K562 (cell line): ENCODE results near the gene ALG14. TPM values are rescaled to one million over a fixed set of nuclear protein-coding genes. Genes with fewer than 3 reads are reported as not detected.

ENCODE experiments used
- ATAC-seq: fragments of 200-7000 bp; cut with Tn5 transposase; 3 replicates; pipeline ENCODE4 v1.9.1; 2020; ENCODE audit warnings: moderate library complexity
- BruUV-seq: library from RNA; stranded (reverse); fragments of 400-500 nt; replicated peaks from 2 replicates; lab custom pipeline; 2021; lab: Mats Ljungman, UMichigan
- CTCF ChIA-PET: fragments of 300-600 bp; formaldehyde crosslinking; extraction: SDS; loops from one replicate; lab custom pipeline; 2021; ENCODE audit warnings: low intra/inter-chr PET ratio; lab: Yijun Ruan, JAX
- POLR2A ChIA-PET: fragments of 300-600, 350-650 bp; sonication (Branson Sonifier 250); formaldehyde crosslinking; extraction: SDS; loops from one replicate; lab custom pipeline; 2021; ENCODE audit warnings: antibody characterized with exemption, inconsistent platforms; lab: Yijun Ruan, JAX
- DNase-seq, 4 experiments: peaks; one replicate each; pipeline versions ENCODE4 v3.0.0 to v3.0.0-alpha.2; 2011 to 2018; ENCODE audit warnings: low spot score in 3 of 4, mixed read lengths in 3 of 4; ENCODE audit errors: extremely low read depth in 1 of 4
- FAIRE-seq: peaks from 2 replicates; lab custom pipeline; 2011; peaks lifted over from hg19 to GRCh38; lab: Jason Lieb, UNC
- H2AFZ ChIP-seq: 2 replicates; pipeline ENCODE4 v1.6.0; 2011; ENCODE audit warnings: low read depth, low read length, control low read depth, inconsistent platforms
- H3K27ac ChIP-seq: fragments of 200-600 bp; 3 replicates; pipeline ENCODE4 v1.8.0; 2011; ENCODE audit warnings: low read depth, mild to moderate bottlenecking, control low read depth, inconsistent platforms, low read length, moderate library complexity, mixed read lengths; ENCODE audit errors: extremely low read depth
- H3K27me3 ChIP-seq, 2 experiments: fragments of 300-600 bp in 1 of 2; 2 replicates in 1 of 2; 3 replicates in 1 of 2; pipeline versions ENCODE4 v1.6.0 to v1.8.0; 2011; ENCODE audit warnings: inconsistent platforms in 2 of 2, low read length in 2 of 2, mild to moderate bottlenecking in 1 of 2, mixed read lengths in 1 of 2, moderate library complexity in 1 of 2; ENCODE audit not compliant: control insufficient read depth in 2 of 2, insufficient read depth in 2 of 2
- H3K36me3 ChIP-seq: fragments of 300-600 bp; 3 replicates; pipeline ENCODE4 v1.8.0; 2011; ENCODE audit warnings: mild to moderate bottlenecking, low read length, inconsistent platforms; ENCODE audit not compliant: control insufficient read depth, insufficient read depth
- H3K4me1 ChIP-seq, 2 experiments: fragments of 200-600 bp in 1 of 2; replicated peaks in 1 of 2; 2 replicates in 1 of 2; 3 replicates in 1 of 2; pipeline versions ENCODE4 v1.5.1 to v1.8.0; 2011; ENCODE audit warnings: inconsistent platforms in 2 of 2, low read length in 2 of 2, mild to moderate bottlenecking in 1 of 2, mixed read lengths in 1 of 2, moderate library complexity in 1 of 2; ENCODE audit not compliant: control insufficient read depth in 2 of 2, insufficient read depth in 2 of 2
- H3K4me2 ChIP-seq: 2 replicates; pipeline ENCODE4 v1.6.1; 2011; ENCODE audit warnings: low read length, control low read depth, inconsistent platforms, mixed read lengths; ENCODE audit not compliant: insufficient read depth
- H3K4me3 ChIP-seq: fragments of 200-600 bp; sonication (generic), shearing (Covaris generic); 2 replicates; pipeline ENCODE4 v1.5.1; 2016; ENCODE audit warnings: control low read depth, inconsistent platforms
- H3K79me2 ChIP-seq: fragments of 200-600 bp; 3 replicates; pipeline ENCODE4 v1.8.0; 2011; ENCODE audit warnings: low read length, inconsistent platforms; ENCODE audit not compliant: control insufficient read depth, insufficient read depth
- H3K9ac ChIP-seq, 2 experiments: 2 replicates each; pipeline versions ENCODE4 v1.6.0 to v1.6.1; 2011; ENCODE audit warnings: low read depth in 2 of 2, low read length in 2 of 2, control low read depth in 1 of 2, inconsistent platforms in 1 of 2, mild to moderate bottlenecking in 1 of 2, mixed read lengths in 1 of 2; ENCODE audit not compliant: insufficient read depth in 1 of 2
- H3K9me1 ChIP-seq: one replicate; pipeline ENCODE4 v1.6.0; 2011; ENCODE audit warnings: inconsistent platforms, mild to moderate bottlenecking, low read length, moderate library complexity; ENCODE audit not compliant: control insufficient read depth, insufficient read depth
- H3K9me3 ChIP-seq: replicated peaks from 2 replicates; pipeline ENCODE4 v1.5.1; 2011; ENCODE audit warnings: low read depth, low read length, inconsistent platforms; ENCODE audit not compliant: control insufficient read depth, insufficient read depth
- H4K20me1 ChIP-seq: replicated peaks from 2 replicates; pipeline ENCODE4 v1.6.1; 2011; ENCODE audit warnings: low read length, inconsistent platforms, mixed read lengths; ENCODE audit not compliant: control insufficient read depth, insufficient read depth
- NFE2L1 ChIP-seq: fragments of 450-650 bp; IDR thresholded peaks from 2 replicates; pipeline ENCODE4 v1.6.1; 2016; ENCODE audit warnings: missing genetic modification characterization, low read depth, mild to moderate bottlenecking, missing compliant biosample characterization, moderate library complexity, borderline replicate concordance
- RBFOX2 ChIP-seq: fragments of 200-400 bp; formaldehyde crosslinking; IDR thresholded peaks from 2 replicates; pipeline ENCODE4 v1.6.1; 2017; ENCODE audit warnings: low read depth, mild to moderate bottlenecking, low read length, moderate library complexity
- THAP7 ChIP-seq: fragments of 250-450 bp; sonication (Bioruptor Pico); IDR thresholded peaks from 2 replicates; pipeline ENCODE4 v1.5.0; 2021
- WGBS: fragments of 100-300 bp; shearing (Covaris generic); methylation state at CpG from one replicate; pipeline ENCODE4 v1.1.6; 2016; ENCODE audit warnings: low coverage, mixed read lengths; ENCODE audit not compliant: insufficient coverage; ENCODE audit errors: missing lambda C conversion rate; 5-methylcytosine and 5-hydroxymethylcytosine counted together
- in situ Hi-C: fragments of 300-500 bp; cut with MboI; formaldehyde crosslinking; loops from 4 replicates; pipeline ENCODE4 v1.15.0; 2018; ENCODE audit warnings: inconsistent platforms, mixed read lengths
- intact Hi-C: fragments of 100-400 bp; cut with micrococcal nuclease; formaldehyde crosslinking; loops from 2 replicates; pipeline ENCODE4 v1.14.2; 2022
- polyA plus RNA-seq, 8 experiments: library from polyadenylated mRNA; depleted of rRNA in 4 of 8; stranded (reverse) in 5 of 8; unstranded in 3 of 8; fragments of >200 nt; fragmentation: Nextera tagmentation in 2 of 8; fragmentation: Illumina TruSeq in 1 of 8; extraction: Ambion mirVana in 2 of 8; extraction: Trizol in 1 of 8; gene quantifications; 2 replicates each; pipeline versions ENCODE4 v1.2.1 to v1.2.3, GENCODE V29; 2011 to 2014; ENCODE audit warnings: inconsistent platforms in 1 of 8, missing spikeins in 1 of 8
- total RNA-seq, 7 experiments: library from RNA; depleted of rRNA in 6 of 7; stranded (reverse); fragments of >200 nt in 6 of 7; fragmentation: Illumina TruSeq in 2 of 7; extraction: Trizol in 2 of 7; gene quantifications; 2 replicates each; pipeline versions ENCODE4 v1.2.1 to v1.2.3, GENCODE V29; 2011 to 2021; ENCODE audit warnings: low replicate concordance in 1 of 7
- TF ChIP-seq, protein P1 (sequence below): sonication (generic); formaldehyde crosslinking; IDR thresholded peaks from 2 replicates; pipeline ENCODE4 v1.8.1; 2023; ENCODE audit warnings: mild to moderate bottlenecking, missing genetic modification reagents

The ALG14 gene
- total and polyA plus RNA-seq, 9 of the 15 experiments (the other 6 are each of a cell fraction or from before 2014, with no cell fraction given), result 2.8 to 16.2 (median 4.9) TPM

- FAIRE-seq (no peak), ATAC-seq (no peak)
- POLR2A ChIA-PET, result interaction anchor here (0.7 kb wide), 1 partner anchor 441 kb away, joined by 3 read pairs; no protein-coding TSS in a partner anchor
Measured at GRCh38 chr1:95058974-95059373, 13.8 kb downstream of the ALG14 start.

More at GRCh38 chr1:95058974-95059373, 13.8 kb downstream of the ALG14 start:
- intact Hi-C loops, result no loop called here
- Histone ChIP-seq H4K20me1 (no peaks in the 10 kb centered on the region), H3K9ac (no peak overlapping the region), H3K9me3 (no peaks in the 10 kb centered on the region), H2AFZ (no peak overlapping the region), H3K4me2 (no peak overlapping the region), H3K4me3 (no peak overlapping the region), H3K27me3 (no peaks in the 10 kb centered on the region), H3K27ac (no peak overlapping the region), H3K4me1 (peaks cover 0 to 11% of the 10 kb centered on the region in 2 experiments; a peak in 4 of 5 replicates), H3K36me3 (no peaks in the 10 kb centered on the region), H3K79me2 (no peaks in the 10 kb centered on the region), H3K9me1 (no peaks in the 10 kb centered on the region)
- no TSS peak for BruUV-seq
- WGBS, result 85% methylated on average over 8 of the region's 9 CpGs
- TF ChIP-seq THAP7 (CRISPR knock-in tag) (no peak), NFE2L1 (no peak), RBFOX2 (no peak)
- TF ChIP-seq, protein P1, sequence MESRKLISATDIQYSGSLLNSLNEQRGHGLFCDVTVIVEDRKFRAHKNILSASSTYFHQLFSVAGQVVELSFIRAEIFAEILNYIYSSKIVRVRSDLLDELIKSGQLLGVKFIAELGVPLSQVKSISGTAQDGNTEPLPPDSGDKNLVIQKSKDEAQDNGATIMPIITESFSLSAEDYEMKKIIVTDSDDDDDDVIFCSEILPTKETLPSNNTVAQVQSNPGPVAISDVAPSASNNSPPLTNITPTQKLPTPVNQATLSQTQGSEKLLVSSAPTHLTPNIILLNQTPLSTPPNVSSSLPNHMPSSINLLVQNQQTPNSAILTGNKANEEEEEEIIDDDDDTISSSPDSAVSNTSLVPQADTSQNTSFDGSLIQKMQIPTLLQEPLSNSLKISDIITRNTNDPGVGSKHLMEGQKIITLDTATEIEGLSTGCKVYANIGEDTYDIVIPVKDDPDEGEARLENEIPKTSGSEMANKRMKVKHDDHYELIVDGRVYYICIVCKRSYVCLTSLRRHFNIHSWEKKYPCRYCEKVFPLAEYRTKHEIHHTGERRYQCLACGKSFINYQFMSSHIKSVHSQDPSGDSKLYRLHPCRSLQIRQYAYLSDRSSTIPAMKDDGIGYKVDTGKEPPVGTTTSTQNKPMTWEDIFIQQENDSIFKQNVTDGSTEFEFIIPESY, result 0 out of 2 replicates have a peak, but pooled peaks have one; percentile 43
- CTCF ChIA-PET, result no interaction called here
- in situ Hi-C loops, result no loop called here
- DNase-seq, result no peak
